Measurements from ENCODE around the gene LIMS3.
"Not testable (repeated sequence)": the region's sequence is repeated elsewhere in the genome, so short reads cannot be mapped to it uniquely, and the experiment has no call there.

Gene LIMS3

DNA sequence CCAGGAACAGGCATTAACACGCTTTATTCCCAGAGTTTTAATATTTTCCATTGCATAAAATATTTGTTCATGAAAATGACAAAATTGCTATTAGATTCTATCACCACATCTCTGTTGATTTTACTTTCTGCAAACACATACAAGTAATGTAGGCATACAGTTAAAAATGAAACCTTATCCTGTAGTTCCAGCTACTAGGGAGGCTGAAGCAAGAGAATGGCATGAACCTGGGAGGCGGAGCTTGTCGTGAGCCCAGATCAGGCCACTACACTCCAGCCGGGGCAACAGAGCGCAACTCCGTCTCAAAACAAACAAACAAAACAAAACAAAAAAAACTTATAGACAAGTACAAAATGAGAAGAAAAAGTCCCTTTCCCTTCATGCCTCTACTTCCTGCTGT lies 38.0 kb downstream of the LIMS3 start:
- not testable (repeated sequence) for H3K9ac ChIP-seq (ENCODE audit: low read depth, low read length); H3K9me3 ChIP-seq (replicated peaks; ENCODE audit: low read length); H3K4me3 ChIP-seq (ENCODE audit: low read length); H3K4me2 ChIP-seq (ENCODE audit: low read length); H3K27me3 ChIP-seq (ENCODE audit: control insufficient read depth, insufficient read depth, low read length); H3K36me3 ChIP-seq (ENCODE audit: insufficient read depth, low read length); H3K4me1 ChIP-seq (ENCODE audit: control insufficient read depth, insufficient read depth, low read length)

DNA sequence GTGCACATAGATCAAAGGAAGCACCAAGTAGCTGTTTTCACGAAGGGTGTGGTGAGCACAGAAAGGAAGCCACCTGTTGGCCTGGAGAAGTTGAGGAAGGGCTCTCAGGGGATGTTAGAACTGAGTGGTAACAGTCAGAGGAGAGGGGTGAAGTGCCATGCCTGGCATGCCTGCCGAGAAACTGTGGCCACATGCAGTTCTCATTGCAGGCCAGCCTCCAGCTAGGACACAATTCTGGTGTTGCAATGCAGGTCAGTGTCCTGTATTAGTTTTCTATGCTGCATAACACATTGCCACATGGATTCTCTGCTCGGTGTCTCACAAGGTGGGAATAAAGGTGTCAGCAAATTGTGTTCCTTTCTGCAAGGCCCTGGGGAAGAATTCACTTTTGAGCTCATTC lies 46.9 kb downstream of the LIMS3 start:
- H3K27me3 ChIP-seq (ENCODE audit: control insufficient read depth, insufficient read depth, low read length); H3K9me3 ChIP-seq (replicated peaks; ENCODE audit: low read length); H3K4me1 ChIP-seq (ENCODE audit: control insufficient read depth, insufficient read depth, low read length); H3K36me3 ChIP-seq (ENCODE audit: insufficient read depth, low read length); H3K4me2 ChIP-seq (ENCODE audit: low read length); H3K9ac ChIP-seq (ENCODE audit: low read depth, low read length); H3K4me3 ChIP-seq (ENCODE audit: low read length): not testable (repeated sequence)

DNA sequence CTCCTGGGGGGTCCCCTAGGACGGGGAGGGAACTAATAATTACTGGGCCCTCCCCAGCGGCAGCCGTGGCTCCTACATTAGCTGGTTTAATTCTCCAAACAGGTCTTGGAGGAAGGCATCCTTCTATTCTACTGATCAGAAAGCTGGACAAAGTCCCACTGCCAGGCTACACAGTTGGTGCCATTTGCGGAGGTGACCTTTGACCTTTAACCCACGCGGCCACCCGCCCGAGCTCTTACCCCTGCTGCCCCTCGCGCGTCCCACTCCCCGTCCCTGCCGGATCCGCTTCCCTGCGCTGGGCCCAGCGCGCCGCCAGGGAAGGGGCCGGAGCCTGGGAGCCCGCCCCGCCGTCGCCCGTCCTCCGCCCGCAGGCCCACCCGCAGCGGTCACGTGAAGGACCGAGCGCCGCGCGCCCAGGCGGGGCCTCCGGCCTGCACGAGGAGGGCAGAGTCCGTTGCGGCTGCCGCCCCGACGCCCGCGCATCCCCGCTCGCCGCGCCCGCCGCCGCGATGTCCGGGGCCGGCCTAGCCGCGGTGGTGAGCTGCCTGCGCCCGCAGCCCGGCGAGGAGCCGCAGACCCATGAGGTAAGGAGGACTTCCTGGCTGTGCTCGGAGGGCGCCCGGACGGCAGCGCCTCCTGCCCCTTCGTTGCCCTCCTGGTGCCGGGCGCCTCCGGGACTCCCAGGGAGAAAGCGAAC lies 48.9 kb downstream of the LIMS3 start:
- not testable (repeated sequence) for H3K36me3 ChIP-seq (ENCODE audit: insufficient read depth, low read length); H3K9ac ChIP-seq (ENCODE audit: low read depth, low read length); H3K4me2 ChIP-seq (ENCODE audit: low read length); H3K27me3 ChIP-seq (ENCODE audit: control insufficient read depth, insufficient read depth, low read length); H3K9me3 ChIP-seq (replicated peaks; ENCODE audit: low read length); H3K4me1 ChIP-seq (ENCODE audit: control insufficient read depth, insufficient read depth, low read length); H3K4me3 ChIP-seq (ENCODE audit: low read length)

DNA sequence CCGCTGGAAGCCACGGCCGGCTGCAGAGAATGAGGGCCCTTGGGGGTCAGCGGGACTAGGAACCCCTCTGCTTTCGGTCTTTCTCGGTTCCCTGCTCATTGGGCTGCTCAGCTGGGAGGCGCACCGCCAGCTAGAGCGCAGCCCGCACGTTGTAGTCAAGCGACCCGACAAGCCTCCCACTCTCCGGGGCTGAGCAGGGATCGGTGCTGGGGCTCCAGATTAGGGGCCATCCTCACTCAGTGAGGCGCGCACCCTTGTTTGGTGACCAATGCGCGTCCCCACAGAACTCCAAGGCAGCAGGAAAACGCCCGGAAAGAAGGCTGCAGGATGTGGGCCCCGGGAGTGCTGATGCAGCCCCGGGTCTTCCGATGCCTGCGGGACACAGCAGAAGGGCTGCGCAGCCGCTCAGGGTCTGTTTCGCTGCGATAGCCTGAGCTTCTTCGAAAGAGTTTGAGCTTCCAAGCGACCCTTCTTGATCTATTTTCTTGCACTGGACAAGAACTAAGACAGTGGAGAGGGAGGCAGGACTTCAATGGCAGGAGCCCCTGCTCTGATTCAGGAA lies 49.6 kb downstream of the LIMS3 start:
- H3K4me1 ChIP-seq (ENCODE audit: control insufficient read depth, insufficient read depth, low read length); H3K27me3 ChIP-seq (ENCODE audit: control insufficient read depth, insufficient read depth, low read length): not testable (repeated sequence)

DNA sequence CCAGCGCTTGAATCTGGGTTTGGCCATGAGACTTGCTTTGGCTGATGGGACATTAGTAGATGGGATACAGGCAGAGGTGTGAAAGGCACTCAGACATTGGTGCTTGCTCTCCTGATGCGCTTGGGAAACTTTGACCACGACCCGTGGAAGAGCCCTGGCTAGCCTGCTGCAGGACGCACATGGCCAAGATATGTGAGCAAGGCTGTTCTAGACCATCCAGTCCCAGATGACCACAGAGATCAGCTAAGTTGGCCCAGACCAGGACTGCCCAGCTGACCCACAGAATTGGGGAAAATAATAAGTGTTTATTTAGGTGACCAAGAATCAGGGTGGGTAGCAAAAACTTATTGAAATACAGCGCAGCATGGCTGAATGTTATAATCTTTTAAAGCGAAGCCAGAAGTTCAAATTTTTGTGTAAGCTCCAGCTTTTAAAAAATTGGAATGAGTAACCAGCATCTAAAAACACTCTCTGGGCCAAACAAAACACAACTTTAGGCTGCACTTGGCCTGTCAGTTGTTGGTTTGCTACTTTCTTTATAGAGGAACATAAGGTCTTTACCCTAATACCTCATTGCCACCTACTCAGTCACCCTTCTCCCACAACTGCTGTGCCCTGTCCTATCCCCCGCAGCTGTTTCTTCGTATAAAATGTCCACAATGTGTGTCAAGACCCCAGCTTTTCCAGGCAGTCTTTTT lies 51.8 kb downstream of the LIMS3 start:
- H3K36me3 ChIP-seq (ENCODE audit: insufficient read depth, low read length); H3K4me3 ChIP-seq (ENCODE audit: low read length); H3K27me3 ChIP-seq (ENCODE audit: control insufficient read depth, insufficient read depth, low read length); H3K9me3 ChIP-seq (replicated peaks; ENCODE audit: low read length); H3K4me1 ChIP-seq (ENCODE audit: control insufficient read depth, insufficient read depth, low read length); H3K4me2 ChIP-seq (ENCODE audit: low read length); H3K9ac ChIP-seq (ENCODE audit: low read depth, low read length): not testable (repeated sequence)

More for the DNA sequence above, 49.6 kb downstream of the LIMS3 start:
- H3K36me3 ChIP-seq (ENCODE audit: insufficient read depth, low read length); H3K4me3 ChIP-seq (ENCODE audit: low read length); H3K4me2 ChIP-seq (ENCODE audit: low read length); H3K9ac ChIP-seq (ENCODE audit: low read depth, low read length); H3K9me3 ChIP-seq (replicated peaks; ENCODE audit: low read length): not testable (repeated sequence)

DNA sequence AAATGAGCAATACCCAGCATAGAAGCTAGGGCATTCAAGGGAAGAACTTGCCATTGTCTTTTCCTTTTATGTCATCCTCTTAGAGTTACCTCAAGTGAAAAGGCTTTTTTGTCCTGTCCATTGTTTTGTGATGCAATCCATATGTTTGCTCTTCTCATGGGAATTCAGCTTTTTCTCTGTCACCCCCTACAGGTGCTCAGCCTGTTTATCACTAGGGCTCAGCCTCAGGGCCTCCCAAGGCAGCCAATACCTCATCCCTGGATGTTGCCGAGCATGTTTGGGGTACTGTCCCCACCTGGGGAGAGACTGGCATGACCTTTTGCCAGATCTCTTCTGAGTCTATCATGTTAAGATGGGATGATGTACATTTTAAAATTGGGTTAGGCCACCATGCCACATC lies 65.5 kb downstream of the LIMS3 start:
- not testable (repeated sequence) for H3K9me3 ChIP-seq (replicated peaks; ENCODE audit: low read length); H3K27me3 ChIP-seq (ENCODE audit: control insufficient read depth, insufficient read depth, low read length); H3K4me3 ChIP-seq (ENCODE audit: low read length); H3K4me2 ChIP-seq (ENCODE audit: low read length); H3K4me1 ChIP-seq (ENCODE audit: control insufficient read depth, insufficient read depth, low read length); H3K9ac ChIP-seq (ENCODE audit: low read depth, low read length); H3K36me3 ChIP-seq (ENCODE audit: insufficient read depth, low read length)

DNA sequence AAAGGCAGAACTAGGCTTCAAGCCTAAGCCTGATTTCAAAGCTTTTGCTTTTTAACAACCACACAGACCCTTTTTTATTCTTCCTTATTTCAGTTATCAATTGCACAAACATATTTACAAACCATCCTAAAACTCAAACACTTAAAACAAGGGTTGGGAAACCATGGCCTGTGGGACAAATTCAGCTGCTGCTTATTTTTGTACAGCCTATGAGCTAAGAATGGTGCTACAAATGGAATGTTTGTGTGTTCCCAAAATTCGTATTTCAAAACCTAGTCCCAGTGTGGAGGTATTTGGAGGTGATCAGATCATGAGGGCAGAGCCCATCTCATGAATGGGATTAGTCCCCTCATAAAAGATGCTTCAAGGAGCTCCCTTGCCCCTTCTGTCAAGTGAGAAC lies 67.0 kb downstream of the LIMS3 start:
- H3K36me3 ChIP-seq (ENCODE audit: insufficient read depth, low read length); H3K4me1 ChIP-seq (ENCODE audit: control insufficient read depth, insufficient read depth, low read length): not testable (repeated sequence)

DNA sequence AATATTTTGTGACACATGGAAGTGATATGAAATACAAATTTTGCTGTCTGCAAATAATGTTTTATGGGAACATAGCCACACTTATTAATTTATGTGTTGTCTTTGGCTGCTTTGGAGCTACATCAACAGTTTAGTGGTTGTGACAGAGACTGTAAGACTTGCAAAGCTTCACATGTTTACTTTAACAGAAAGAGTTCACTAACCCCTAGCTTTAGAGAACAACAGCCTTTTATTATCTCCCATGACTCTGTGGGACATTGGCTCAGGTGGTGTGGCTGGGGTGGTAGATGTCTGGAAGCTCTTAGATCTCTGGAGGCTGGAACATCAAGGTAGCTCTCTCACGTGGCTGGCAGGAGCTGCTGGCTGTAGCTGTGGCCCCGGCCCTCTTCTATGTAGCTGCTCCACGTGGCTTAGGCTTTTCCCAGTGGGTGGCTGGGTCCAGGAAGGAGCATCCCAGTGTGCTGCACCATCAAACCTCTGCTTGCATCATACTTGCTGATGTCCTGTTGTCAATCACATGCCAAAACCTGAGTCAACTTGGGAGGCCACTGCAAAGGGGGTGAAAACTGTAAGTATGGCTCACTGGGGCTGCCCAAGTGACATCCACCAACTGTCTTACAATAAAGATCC lies 67.7 kb downstream of the LIMS3 start:
- not testable (repeated sequence) for H3K4me3 ChIP-seq (ENCODE audit: low read length)

More for the DNA sequence above, 67.0 kb downstream of the LIMS3 start:
- not testable (repeated sequence) for H3K9me3 ChIP-seq (replicated peaks; ENCODE audit: low read length); H3K4me2 ChIP-seq (ENCODE audit: low read length); H3K27me3 ChIP-seq (ENCODE audit: control insufficient read depth, insufficient read depth, low read length); H3K9ac ChIP-seq (ENCODE audit: low read depth, low read length); H3K4me3 ChIP-seq (ENCODE audit: low read length)

DNA sequence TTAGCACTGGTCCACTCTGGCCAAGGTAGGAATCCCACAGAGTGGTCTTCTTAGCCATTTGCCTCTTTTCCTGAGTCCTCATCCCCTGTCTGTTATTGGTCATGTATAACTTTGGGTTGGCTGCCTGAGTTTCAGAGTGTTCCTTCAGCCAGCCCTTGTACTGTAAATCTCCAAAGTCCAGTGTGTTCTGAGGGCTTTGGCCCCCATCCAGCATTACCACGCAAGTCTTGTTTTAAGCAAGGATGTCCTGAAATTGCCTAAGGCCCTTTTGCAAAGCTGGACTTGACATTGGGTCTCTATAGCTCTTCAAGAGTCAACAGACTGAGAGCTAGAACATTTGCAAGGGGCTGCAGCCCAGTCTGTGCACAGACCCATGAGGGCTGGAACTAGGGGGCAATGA lies 68.4 kb downstream of the LIMS3 start:
- H3K4me2 ChIP-seq (ENCODE audit: low read length); H3K4me3 ChIP-seq (ENCODE audit: low read length); H3K9ac ChIP-seq (ENCODE audit: low read depth, low read length); H3K36me3 ChIP-seq (ENCODE audit: insufficient read depth, low read length); H3K4me1 ChIP-seq (ENCODE audit: control insufficient read depth, insufficient read depth, low read length); H3K27me3 ChIP-seq (ENCODE audit: control insufficient read depth, insufficient read depth, low read length); H3K9me3 ChIP-seq (replicated peaks; ENCODE audit: low read length): not testable (repeated sequence)

More for the DNA sequence above, 67.7 kb downstream of the LIMS3 start:
- H3K27me3 ChIP-seq (ENCODE audit: control insufficient read depth, insufficient read depth, low read length); H3K9ac ChIP-seq (ENCODE audit: low read depth, low read length); H3K9me3 ChIP-seq (replicated peaks; ENCODE audit: low read length); H3K36me3 ChIP-seq (ENCODE audit: insufficient read depth, low read length); H3K4me2 ChIP-seq (ENCODE audit: low read length); H3K4me1 ChIP-seq (ENCODE audit: control insufficient read depth, insufficient read depth, low read length): not testable (repeated sequence)

DNA sequence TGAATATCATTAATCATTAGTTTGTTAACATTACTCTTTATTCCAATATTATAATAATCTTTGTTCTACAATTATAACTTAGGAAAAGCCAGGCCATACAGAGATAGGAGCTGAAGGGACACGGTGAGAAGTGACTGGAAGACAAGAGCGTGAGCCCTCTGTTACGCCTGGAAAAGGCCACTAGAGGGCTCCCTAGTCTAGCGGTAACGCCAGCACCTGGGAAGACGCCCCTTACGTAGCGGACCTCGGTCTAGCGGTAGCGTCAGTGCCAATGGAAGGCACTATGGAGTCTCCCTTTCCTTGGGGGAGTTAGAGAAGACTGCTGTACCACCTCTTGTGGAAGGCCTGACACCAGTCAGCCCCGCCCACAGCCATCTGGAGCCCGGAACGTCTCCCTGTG lies 71.4 kb downstream of the LIMS3 start:
- H3K4me2 ChIP-seq (ENCODE audit: low read length); H3K9me3 ChIP-seq (replicated peaks; ENCODE audit: low read length); H3K4me1 ChIP-seq (ENCODE audit: control insufficient read depth, insufficient read depth, low read length); H3K27me3 ChIP-seq (ENCODE audit: control insufficient read depth, insufficient read depth, low read length); H3K4me3 ChIP-seq (ENCODE audit: low read length); H3K36me3 ChIP-seq (ENCODE audit: insufficient read depth, low read length); H3K9ac ChIP-seq (ENCODE audit: low read depth, low read length): not testable (repeated sequence)

DNA sequence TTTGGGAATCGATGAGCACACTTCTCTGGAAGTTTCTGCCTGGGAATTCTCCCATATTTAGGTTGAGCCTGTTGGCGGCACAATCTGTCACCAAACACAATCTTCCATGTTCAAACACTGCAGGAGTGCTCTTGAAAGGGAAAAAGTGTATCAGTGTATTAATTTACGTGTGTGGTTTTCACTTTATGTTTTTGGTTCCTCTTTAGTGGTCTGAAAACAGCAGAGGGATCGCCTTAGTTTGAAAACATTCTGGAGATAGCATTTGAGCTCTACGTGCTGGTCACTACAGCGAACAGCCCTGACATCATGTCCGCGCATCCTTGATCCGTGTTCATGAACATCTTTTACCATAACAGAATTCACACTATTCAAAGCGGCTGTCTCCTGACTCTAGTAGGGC lies 73.2 kb downstream of the LIMS3 start:
- not testable (repeated sequence) for H3K4me2 ChIP-seq (ENCODE audit: low read length); H3K4me1 ChIP-seq (ENCODE audit: control insufficient read depth, insufficient read depth, low read length); H3K36me3 ChIP-seq (ENCODE audit: insufficient read depth, low read length); H3K4me3 ChIP-seq (ENCODE audit: low read length); H3K27me3 ChIP-seq (ENCODE audit: control insufficient read depth, insufficient read depth, low read length); H3K9me3 ChIP-seq (replicated peaks; ENCODE audit: low read length); H3K9ac ChIP-seq (ENCODE audit: low read depth, low read length)
